Neural cell (in vitro differentiated cells): ENCODE data around the gene TMEM212. TPM values are rescaled to one million over a fixed set of nuclear protein-coding genes. Genes with fewer than 3 reads are reported as not detected.

Source experiments
- H2AFZ ChIP-seq: fragments of 200-600, 300-800 bp; sonication (generic), shearing (Covaris generic); 2 replicates; pipeline ENCODE4 v1.6.0; 2014; ENCODE audit warnings: low read depth, mild to moderate bottlenecking, antibody characterized with exemption, low read length, moderate library complexity
- H3F3A ChIP-seq: fragments of 200-600 bp; shearing (Covaris generic); 2 replicates; pipeline ENCODE4 v1.6.1; 2016; ENCODE audit warnings: mild to moderate bottlenecking, moderate library complexity, mixed read lengths, antibody characterized with exemption, low read length; ENCODE audit not compliant: insufficient read depth, poor library complexity, severe bottlenecking
- H3K27ac ChIP-seq: fragments of 200-600, 300-800 bp; sonication (generic), shearing (Covaris generic); 2 replicates; pipeline ENCODE4 v1.5.1; 2014; ENCODE audit warnings: mild to moderate bottlenecking, low read length, moderate library complexity
- H3K27me3 ChIP-seq: fragments of 300-800, 200-600 bp; sonication (generic), shearing (Covaris generic); 2 replicates; pipeline ENCODE4 v1.6.0; 2014; ENCODE audit warnings: mild to moderate bottlenecking, low read depth, low read length, moderate library complexity; ENCODE audit not compliant: insufficient read depth
- H3K36me3 ChIP-seq: fragments of 300-800, 200-600 bp; sonication (generic), shearing (Covaris generic); 2 replicates; pipeline ENCODE4 v1.5.1; 2014; ENCODE audit warnings: mild to moderate bottlenecking, antibody characterized with exemption, low read length, moderate library complexity; ENCODE audit not compliant: insufficient read depth
- H3K4me2 ChIP-seq: fragments of 300-800, 200-600 bp; sonication (generic), shearing (Covaris generic); 2 replicates; pipeline ENCODE4 v1.6.0; 2014; ENCODE audit warnings: mild to moderate bottlenecking, low read length
- H3K4me3 ChIP-seq: fragments of 300-800, 200-600 bp; sonication (generic), shearing (Covaris generic); 2 replicates; pipeline ENCODE4 v1.5.1; 2014; ENCODE audit warnings: mild to moderate bottlenecking, low read length, moderate library complexity
- H3K79me2 ChIP-seq: fragments of 200-600 bp; shearing (Covaris generic); replicated peaks from 2 replicates; pipeline ENCODE4 v1.6.0; 2014; ENCODE audit warnings: mild to moderate bottlenecking, low read length, moderate library complexity; ENCODE audit not compliant: insufficient read depth
- H3K9ac ChIP-seq: fragments of 300-800, 200-600 bp; sonication (generic), shearing (Covaris generic); 2 replicates; pipeline ENCODE4 v1.6.1; 2016; ENCODE audit warnings: mild to moderate bottlenecking, low read length, mixed read lengths
- H3K9me2 ChIP-seq: fragments of 200-600 bp; shearing (Covaris generic); 2 replicates; pipeline ENCODE4 v1.6.1; 2016; ENCODE audit warnings: mild to moderate bottlenecking, low read length, mixed read lengths; ENCODE audit not compliant: insufficient read depth
- H3K9me3 ChIP-seq: fragments of 200-600, 300-800 bp; sonication (generic), shearing (Covaris generic); 2 replicates; pipeline ENCODE4 v1.6.1; 2016; ENCODE audit warnings: mild to moderate bottlenecking, mixed run types, low read length, moderate library complexity, mixed read lengths
- H4K20me1 ChIP-seq: fragments of 200-600 bp; shearing (Covaris generic); 2 replicates; pipeline ENCODE4 v1.6.1; 2016; ENCODE audit warnings: mild to moderate bottlenecking, mixed run types; ENCODE audit not compliant: insufficient read depth
- CTCF ChIP-seq: fragments of 450-650 bp; IDR thresholded peaks from 2 replicates; pipeline ENCODE4 v1.5.1; 2014; ENCODE audit warnings: antibody characterized with exemption, mild to moderate bottlenecking, moderate library complexity; ENCODE audit not compliant: poor library complexity, severe bottlenecking
- EP300 ChIP-seq: fragments of 450-650 bp; conservative IDR thresholded peaks from 2 replicates; pipeline ENCODE4 v1.6.1; 2014; ENCODE audit warnings: antibody characterized with exemption, mild to moderate bottlenecking, moderate library complexity; ENCODE audit not compliant: poor library complexity, severe bottlenecking
- EZH2 ChIP-seq: fragments of 200-600, 300-800 bp; shearing (Covaris generic), sonication (generic); IDR thresholded peaks from 2 replicates; pipeline ENCODE4 v1.6.1; 2014; ENCODE audit warnings: antibody characterized with exemption, low read length, borderline replicate concordance, mild to moderate bottlenecking; ENCODE audit not compliant: insufficient read depth, poor library complexity, severe bottlenecking
- MXI1 ChIP-seq: fragments of 450-650 bp; conservative IDR thresholded peaks from 2 replicates; pipeline ENCODE4 v1.6.1; 2014; ENCODE audit warnings: antibody characterized with exemption, mild to moderate bottlenecking; ENCODE audit not compliant: poor library complexity, severe bottlenecking
- POLR2AphosphoS5 ChIP-seq: IDR thresholded peaks from 2 replicates; pipeline ENCODE4 v1.6.1; 2012
- RAD21 ChIP-seq: fragments of 450-650 bp; conservative IDR thresholded peaks from 2 replicates; pipeline ENCODE4 v1.6.1; 2014; ENCODE audit warnings: antibody characterized with exemption, mild to moderate bottlenecking, moderate library complexity
- REST ChIP-seq: IDR thresholded peaks from 2 replicates; pipeline ENCODE4 v1.6.1; 2012; ENCODE audit warnings: borderline replicate concordance
- SMC3 ChIP-seq: fragments of 450-650 bp; conservative IDR thresholded peaks from 2 replicates; pipeline ENCODE4 v1.6.1; 2014; ENCODE audit warnings: antibody characterized with exemption, mild to moderate bottlenecking, moderate library complexity; ENCODE audit not compliant: poor library complexity
- TAF1 ChIP-seq: IDR thresholded peaks from 2 replicates; pipeline ENCODE4 v1.6.1; 2012; ENCODE audit warnings: low read depth
- polyA plus RNA-seq: library from polyadenylated mRNA; depleted of rRNA; stranded (reverse); fragments of >200 nt; gene quantifications from 2 replicates; pipeline ENCODE4 v1.2.3, GENCODE V29; 2014

Gene TMEM212
- polyA plus RNA-seq, 1 donor from 2014 or later: not detected

- Histone ChIP-seq H3K9me2 (no peaks in the 10 kb centered on the region), H4K20me1 (no peaks in the 10 kb centered on the region), H3K9ac (no peak overlapping the region), H3K4me2 (no peak overlapping the region), H3K9me3 (no peaks in the 10 kb centered on the region), H3K79me2 (no peaks in the 10 kb centered on the region), H2AFZ (no peak overlapping the region), H3K27ac (no peak overlapping the region), H3K36me3 (no peaks in the 10 kb centered on the region), H3K27me3 (no peaks in the 10 kb centered on the region), H3K4me3 (no peak overlapping the region), H3F3A (no peaks in the 10 kb centered on the region)
- TF ChIP-seq TAF1 (no peak), EZH2 (no peak), RAD21 (no peak), SMC3 (no peak), MXI1 (no peak), CTCF (no peak)
Measured at GRCh38 chr3:171802590-171802956, 40.6 kb upstream of the TMEM212 start.

GRCh38 chr3:171803044-171803443, 40.1 kb upstream of the TMEM212 start:
- no peak overlapping the region for H3K4me2 ChIP-seq
- no peak overlapping the region for H3K4me3 ChIP-seq
- H3K9ac ChIP-seq: no peak overlapping the region
- no peak overlapping the region for H3K27ac ChIP-seq
- H3K27me3 ChIP-seq: no peaks in the 10 kb centered on the region
- no peak overlapping the region for H2AFZ ChIP-seq
- H3K79me2 ChIP-seq: no peaks in the 10 kb centered on the region
- no peaks in the 10 kb centered on the region for H3K36me3 ChIP-seq
- no peaks in the 10 kb centered on the region for H4K20me1 ChIP-seq
- H3K9me3 ChIP-seq: no peaks in the 10 kb centered on the region
- H3F3A ChIP-seq: no peaks in the 10 kb centered on the region
- no peaks in the 10 kb centered on the region for H3K9me2 ChIP-seq
- no peak for TF ChIP-seq REST
- no peak for TF ChIP-seq SMC3
- TF ChIP-seq TAF1: no peak
- TF ChIP-seq POLR2AphosphoS5: no peak
- TF ChIP-seq RAD21: no peak
- TF ChIP-seq EZH2: no peak
- no peak for TF ChIP-seq CTCF
- no peak for TF ChIP-seq MXI1
- no peak for TF ChIP-seq EP300
